PC-9 (cell line): ENCODE data around the gene HSD11B1. TPM values are rescaled to one million over a fixed set of nuclear protein-coding genes. Genes with fewer than 3 reads are reported as not detected.

ENCODE experiments used
- BruUV-seq: library from RNA; stranded (reverse); fragments of 400-500 nt; replicated peaks from 2 replicates; lab custom pipeline; 2021; lab: Mats Ljungman, UMichigan
- CTCF ChIA-PET: fragments of 300-600 bp; sonication (Branson Sonifier 250); formaldehyde crosslinking; loops from one replicate; lab custom pipeline; 2022; ENCODE audit warnings: antibody characterized with exemption; lab: Charles Lee
- POLR2A ChIA-PET: fragments of 300-600 bp; sonication (Branson Sonifier 250); formaldehyde crosslinking; loops from one replicate; lab custom pipeline; 2022; ENCODE audit warnings: antibody characterized with exemption; ENCODE audit not compliant: unreplicated experiment; lab: Charles Lee
- DNase-seq, 2 experiments: peaks; one replicate each; pipeline versions ENCODE4 v3.0.0 to v3.0.0-alpha.2; 2015 to 2022; ENCODE audit warnings: mixed read lengths in 1 of 2
- H2AFZ ChIP-seq: fragments of 200-600 bp; sonication (generic); 2 replicates; pipeline ENCODE4 v1.8.1; 2017; ENCODE audit warnings: antibody characterized with exemption
- H3F3A ChIP-seq: fragments of 200-600 bp; sonication (generic); 2 replicates; pipeline ENCODE4 v1.8.1; 2017; ENCODE audit warnings: antibody characterized with exemption, mild to moderate bottlenecking, low read depth; ENCODE audit not compliant: insufficient read depth
- H3K27ac ChIP-seq: fragments of 200-600 bp; sonication (generic); 2 replicates; pipeline ENCODE4 v1.6.1; 2016; ENCODE audit warnings: mixed run types
- H3K27me3 ChIP-seq: fragments of 200-600 bp; sonication (generic); 2 replicates; pipeline ENCODE4 v1.6.1; 2016; ENCODE audit warnings: low read depth, mixed run types; ENCODE audit not compliant: insufficient read depth
- H3K36me3 ChIP-seq: fragments of 200-600 bp; sonication (generic); 2 replicates; pipeline ENCODE4 v1.6.1; 2016; ENCODE audit warnings: low read depth, mixed run types
- H3K4me1 ChIP-seq: fragments of 200-600 bp; sonication (generic); replicated peaks from 2 replicates; pipeline ENCODE4 v1.6.1; 2016; ENCODE audit warnings: mixed run types; ENCODE audit not compliant: insufficient read depth
- H3K4me2 ChIP-seq: fragments of 200-600 bp; sonication (generic); 2 replicates; pipeline ENCODE4 v1.6.1; 2017; ENCODE audit warnings: mixed run types
- H3K4me3 ChIP-seq: fragments of 200-600 bp; sonication (generic); 2 replicates; pipeline ENCODE4 v1.6.1; 2016; ENCODE audit warnings: mixed run types
- H3K79me2 ChIP-seq: fragments of 200-600 bp; sonication (generic); 2 replicates; pipeline ENCODE4 v1.6.1; 2017; ENCODE audit warnings: low read depth, mixed run types
- H3K9me2 ChIP-seq: fragments of 200-600 bp; sonication (generic); 2 replicates; pipeline ENCODE4 v1.8.1; 2017; ENCODE audit warnings: mild to moderate bottlenecking; ENCODE audit not compliant: insufficient read depth
- H3K9me3 ChIP-seq: fragments of 200-600 bp; sonication (generic); 2 replicates; pipeline ENCODE4 v1.8.1; 2016; ENCODE audit warnings: low read depth; ENCODE audit not compliant: insufficient read depth
- H4K20me1 ChIP-seq: fragments of 200-600 bp; sonication (generic); 2 replicates; pipeline ENCODE4 v1.8.1; 2017; ENCODE audit not compliant: insufficient read depth
- EZH2 ChIP-seq: fragments of 200-600 bp; sonication (generic); IDR thresholded peaks from 2 replicates; pipeline ENCODE4 v1.8.0; 2017; ENCODE audit warnings: antibody characterized with exemption, low read depth
- intact Hi-C: fragments of 100-400 bp; cut with micrococcal nuclease; formaldehyde crosslinking; loops from one replicate; pipeline ENCODE4 v1.10.0; 2022; ENCODE audit not compliant: unreplicated experiment
- total RNA-seq: library from RNA; stranded (reverse); gene quantifications from 2 replicates; pipeline ENCODE4 v1.2.3, GENCODE V29; 2021
- TF ChIP-seq, protein P1 (sequence below): fragments of 200-600 bp; sonication (generic); conservative IDR thresholded peaks from 2 replicates; pipeline ENCODE4 v1.6.1; 2017; ENCODE audit warnings: mixed run types, antibody characterized with exemption, mild to moderate bottlenecking, moderate library complexity

The HSD11B1 gene
- total RNA-seq, 1 experiment from 2014 or later = not detected

DNA sequence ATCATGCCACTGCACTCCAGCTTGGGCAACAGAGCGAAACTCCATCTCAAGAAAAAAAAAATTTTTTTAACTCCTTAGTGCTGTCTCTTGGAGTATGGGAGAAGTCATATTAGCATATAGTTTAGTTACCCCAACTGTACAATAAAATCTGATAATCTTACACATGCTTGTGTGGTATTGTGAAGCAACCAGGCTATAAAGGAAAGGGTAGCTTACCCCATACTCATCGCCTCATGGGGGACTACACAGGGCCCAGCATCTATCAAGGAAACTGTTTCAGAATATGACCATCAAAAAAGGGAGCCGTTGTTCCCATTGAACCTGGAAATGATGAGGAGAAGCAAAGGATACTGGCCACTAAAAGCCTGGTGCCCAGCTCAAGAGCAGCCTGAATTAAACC lies 48.2 kb downstream of the HSD11B1 start:
- Histone ChIP-seq H2AFZ (no peak overlapping the region), H4K20me1 (no peaks in the 10 kb centered on the region), H3K4me2 (no peak overlapping the region), H3K4me3 (no peak overlapping the region), H3K27ac (no peak overlapping the region), H3K9me2 (0 out of 2 replicates have a peak, but pooled peaks cover 7% of the 10 kb centered on the region), H3F3A (no peaks in the 10 kb centered on the region), H3K36me3 (no peaks in the 10 kb centered on the region), H3K79me2 (no peaks in the 10 kb centered on the region), H3K27me3 (no peaks in the 10 kb centered on the region), H3K4me1 (no peaks in the 10 kb centered on the region; the same call in 1 of the 2 replicates), H3K9me3 (no peaks in the 10 kb centered on the region)
- intact Hi-C loops = no loop called here
- no peak for DNase-seq
- TF ChIP-seq, protein P1, sequence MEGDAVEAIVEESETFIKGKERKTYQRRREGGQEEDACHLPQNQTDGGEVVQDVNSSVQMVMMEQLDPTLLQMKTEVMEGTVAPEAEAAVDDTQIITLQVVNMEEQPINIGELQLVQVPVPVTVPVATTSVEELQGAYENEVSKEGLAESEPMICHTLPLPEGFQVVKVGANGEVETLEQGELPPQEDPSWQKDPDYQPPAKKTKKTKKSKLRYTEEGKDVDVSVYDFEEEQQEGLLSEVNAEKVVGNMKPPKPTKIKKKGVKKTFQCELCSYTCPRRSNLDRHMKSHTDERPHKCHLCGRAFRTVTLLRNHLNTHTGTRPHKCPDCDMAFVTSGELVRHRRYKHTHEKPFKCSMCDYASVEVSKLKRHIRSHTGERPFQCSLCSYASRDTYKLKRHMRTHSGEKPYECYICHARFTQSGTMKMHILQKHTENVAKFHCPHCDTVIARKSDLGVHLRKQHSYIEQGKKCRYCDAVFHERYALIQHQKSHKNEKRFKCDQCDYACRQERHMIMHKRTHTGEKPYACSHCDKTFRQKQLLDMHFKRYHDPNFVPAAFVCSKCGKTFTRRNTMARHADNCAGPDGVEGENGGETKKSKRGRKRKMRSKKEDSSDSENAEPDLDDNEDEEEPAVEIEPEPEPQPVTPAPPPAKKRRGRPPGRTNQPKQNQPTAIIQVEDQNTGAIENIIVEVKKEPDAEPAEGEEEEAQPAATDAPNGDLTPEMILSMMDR = no peak
- TF ChIP-seq EZH2 = no peak
- CTCF ChIA-PET = no interaction called here
- BruUV-seq = no TSS peak
- POLR2A ChIA-PET = no interaction called here

DNA sequence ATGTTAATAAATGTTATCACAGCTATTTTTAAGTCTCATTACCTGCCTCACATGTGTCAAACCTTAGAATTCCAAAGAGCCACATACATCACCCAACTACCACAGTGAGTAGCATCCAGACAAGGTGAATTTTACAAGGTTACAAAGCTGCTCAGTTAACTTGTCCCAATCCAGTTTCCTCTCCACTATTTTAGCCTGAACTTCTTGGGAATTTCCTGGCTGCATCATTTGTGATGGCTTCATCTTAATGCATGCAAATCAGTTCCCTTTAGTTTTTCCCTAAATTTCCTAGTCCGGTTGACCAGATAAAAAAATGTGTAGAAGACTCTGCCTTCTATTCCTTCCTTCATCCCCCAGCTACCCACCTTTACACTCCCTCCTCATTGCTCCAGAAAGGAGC lies 50.6 kb downstream of the HSD11B1 start:
- Histone ChIP-seq H3K4me3 (no peak overlapping the region), H3K27ac (no peak overlapping the region), H3K4me2 (no peak overlapping the region), H2AFZ (no peak overlapping the region), H3K27me3 (peaks cover 5% of the 10 kb centered on the region; the same call in 1 of the 2 replicates), H3K9me2 (0 out of 2 replicates have a peak, but pooled peaks cover 7% of the 10 kb centered on the region), H3K79me2 (no peaks in the 10 kb centered on the region), H4K20me1 (no peaks in the 10 kb centered on the region), H3K4me1 (no peaks in the 10 kb centered on the region), H3K9me3 (no peaks in the 10 kb centered on the region), H3F3A (no peaks in the 10 kb centered on the region), H3K36me3 (no peaks in the 10 kb centered on the region)
- no peak for TF ChIP-seq EZH2
- TF ChIP-seq, protein P1 = no peak
- DNase-seq = no peak
- CTCF ChIA-PET = no interaction called here
- no TSS peak for BruUV-seq
- POLR2A ChIA-PET = interaction anchor here (0.6 kb wide), 1 partner anchor 334 kb away, joined by 3 read pairs; no protein-coding TSS in a partner anchor
- intact Hi-C loops = no loop called here

GRCh38 chr1:209755926-209756614 lies 51.4 kb downstream of the HSD11B1 start, which contains the start of gene TRAF3IP3:
Gene TRAF3IP3 (plus strand): TSS chr1:209756053. CDS start chr1:209760040, 3,987 bp downstream.
- no peak for TF ChIP-seq EZH2
- TF ChIP-seq, protein P1 = no peak
- H3K4me1 ChIP-seq = no peaks in the 10 kb centered on the region
- H3K9me2 ChIP-seq = 0 out of 2 replicates have a peak, but pooled peaks cover 7% of the 10 kb centered on the region
- H3F3A ChIP-seq = no peaks in the 10 kb centered on the region
- peaks cover 5% of the 10 kb centered on the region; the same call in 1 of the 2 replicates for H3K27me3 ChIP-seq
- H3K79me2 ChIP-seq = no peaks in the 10 kb centered on the region
- H3K4me2 ChIP-seq = no peak within 1 kb of the TSS
- ChIA-PET CTCF (no interaction called here), POLR2A (no interaction called here)
- intact Hi-C loops = no loop called here
- no peak for DNase-seq
- no peaks in the 10 kb centered on the region for H3K36me3 ChIP-seq
- H3K9me3 ChIP-seq = no peaks in the 10 kb centered on the region
- H4K20me1 ChIP-seq = no peaks in the 10 kb centered on the region
- H3K4me3 ChIP-seq = no peak within 1 kb of the TSS
- H2AFZ ChIP-seq = no peak within 1 kb of the TSS
- BruUV-seq = no TSS peak
- no peak within 1 kb of the TSS for H3K27ac ChIP-seq
